GM21723 (cell line): Measurements from ENCODE around the gene MLLT3.
"Not testable (repeated sequence)": the region's sequence is repeated elsewhere in the genome, so short reads cannot be mapped to it uniquely, and the experiment has no call there.

Source experiments
- ATAC-seq: cut with Tn5 transposase; IDR thresholded peaks from one replicate; pipeline ENCODE4 v1.9.1; 2021; ENCODE audit warnings: mild to moderate bottlenecking, moderate library complexity; ENCODE audit not compliant: unreplicated experiment

MLLT3 gene

GRCh38 chr9:20599195-20599594 is 23.1 kb downstream of the MLLT3 start:
- no peak for ATAC-seq

DNA sequence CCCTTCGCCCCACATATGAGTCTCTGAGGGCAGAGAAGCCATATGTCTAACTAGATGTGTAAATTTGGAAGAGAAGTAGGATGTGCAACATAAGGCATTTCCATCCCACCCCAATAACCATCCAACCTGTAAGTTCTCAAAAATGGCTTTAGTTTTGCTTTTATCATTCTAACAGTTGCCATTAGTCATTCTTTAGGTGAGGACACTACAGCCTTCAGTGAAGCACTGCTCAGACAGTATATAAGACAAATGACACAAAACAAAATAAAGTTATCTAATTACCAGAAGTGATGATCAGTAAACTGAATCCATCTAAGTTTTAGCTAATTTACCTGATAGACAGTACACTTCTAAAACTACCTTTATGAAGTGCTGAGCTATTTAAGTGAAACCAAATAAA is 23.9 kb downstream of the MLLT3 start:
- ATAC-seq, result no peak

DNA sequence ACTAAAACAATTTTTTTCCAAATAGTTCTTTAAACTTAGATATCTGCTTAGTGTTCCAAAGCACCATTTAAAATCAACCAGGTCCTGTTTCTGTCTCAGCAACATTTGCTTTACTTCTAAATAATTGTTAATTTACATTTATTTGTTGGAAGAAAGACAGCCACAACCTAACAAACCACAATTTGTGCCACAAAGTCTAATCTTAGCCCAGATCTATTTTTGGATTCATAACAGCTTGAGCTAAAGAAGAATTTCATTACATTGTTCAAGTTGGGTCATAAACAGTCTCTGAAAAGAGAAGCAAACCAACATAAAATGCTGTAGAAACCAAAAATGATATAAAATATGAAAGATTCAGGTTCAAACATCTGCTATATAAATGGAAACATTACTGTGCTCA is 24.4 kb downstream of the MLLT3 start:
- no peak for ATAC-seq

GRCh38 chr9:20594608-20595007 is 27.7 kb downstream of the MLLT3 start:
- no peak for ATAC-seq

DNA sequence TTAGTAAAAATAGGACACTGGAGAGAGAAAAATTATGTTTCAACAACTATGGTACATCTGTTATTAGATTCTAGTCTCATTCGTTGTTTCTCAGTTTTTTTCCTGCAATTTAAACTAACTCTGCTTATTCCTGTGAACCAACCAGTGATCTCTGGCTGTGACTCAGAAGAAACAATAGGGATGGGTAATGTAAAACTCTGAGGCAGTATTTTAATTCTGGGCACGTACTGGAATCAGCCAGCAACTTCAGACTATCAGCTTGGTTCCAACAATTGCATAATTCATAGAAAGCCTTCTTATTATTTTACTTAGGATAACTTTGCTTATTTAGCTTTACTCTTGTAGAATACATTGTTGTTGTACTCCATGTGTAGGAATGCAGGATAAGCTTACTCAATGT is 28.8 kb downstream of the MLLT3 start:
- no peak for ATAC-seq

DNA sequence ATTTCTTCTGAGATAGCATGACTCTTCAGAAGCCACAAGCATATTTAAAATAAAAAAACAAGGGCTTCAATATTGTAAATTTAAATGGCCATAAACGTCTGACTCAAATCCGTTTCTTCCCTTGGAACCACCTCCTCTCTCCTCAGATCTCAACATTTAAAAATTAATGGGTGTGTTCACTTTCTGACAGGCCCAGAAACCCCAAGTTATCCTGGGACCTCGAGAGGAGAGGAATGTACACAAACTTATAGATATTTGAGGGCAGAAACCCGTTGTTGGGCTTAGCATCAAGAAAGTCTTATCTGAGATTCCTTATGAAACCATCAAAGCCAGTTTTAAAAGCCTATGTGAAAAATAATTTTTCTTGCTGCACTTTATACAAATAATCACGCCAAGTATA is 29.2 kb downstream of the MLLT3 start:
- ATAC-seq, result no peak

GRCh38 chr9:20592673-20593072 is 29.6 kb downstream of the MLLT3 start:
- no peak for ATAC-seq

DNA sequence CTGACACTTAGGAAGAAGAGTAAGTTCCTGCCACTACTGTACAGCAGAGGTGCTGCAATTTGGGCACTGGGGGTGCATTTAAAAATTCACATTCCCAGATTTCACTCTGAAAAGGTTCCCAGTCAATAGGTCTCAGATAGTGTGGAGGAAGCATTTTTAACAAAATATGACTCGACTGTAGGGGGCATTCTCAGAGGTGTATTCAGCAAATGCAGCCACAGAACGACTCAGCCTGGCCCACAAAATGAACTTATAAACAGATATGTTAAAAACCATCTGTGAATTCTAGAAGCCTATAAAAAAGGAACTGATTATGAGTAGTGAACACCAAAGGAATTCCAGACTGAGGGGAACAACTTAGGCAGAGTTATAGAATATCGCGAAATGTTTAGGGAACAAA is 31.1 kb downstream of the MLLT3 start:
- no peak for ATAC-seq

DNA sequence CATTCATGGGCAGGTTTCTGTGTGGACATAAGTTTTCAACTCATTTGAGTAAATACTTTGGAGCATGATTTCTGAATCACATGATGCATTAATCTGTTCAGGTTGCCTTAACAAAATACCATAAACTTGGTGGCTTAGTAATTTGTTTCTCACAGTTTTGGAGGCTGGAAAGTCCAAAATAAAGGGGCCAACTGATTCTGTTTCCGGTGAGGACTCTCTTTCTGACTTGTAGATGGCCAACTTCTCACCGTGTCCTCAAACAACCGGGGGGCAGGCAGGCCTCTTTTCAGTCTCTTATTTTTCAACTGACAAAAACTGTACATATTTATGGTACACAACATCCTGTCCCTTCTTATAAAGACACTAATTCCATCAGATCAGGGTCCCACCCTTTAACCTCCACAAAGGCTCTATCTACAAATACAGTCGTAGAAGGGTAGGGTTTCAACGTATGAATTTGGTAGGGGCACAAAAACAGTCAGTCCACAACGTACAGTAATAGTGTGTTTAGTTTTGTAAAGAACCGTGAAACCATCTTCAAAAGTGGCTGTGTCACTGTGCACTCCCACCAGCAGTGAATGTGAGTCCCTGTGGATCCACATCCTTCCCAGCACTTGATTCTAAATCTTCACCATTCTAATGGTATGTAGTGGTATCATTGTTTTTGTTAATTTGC is 37.2 kb downstream of the MLLT3 start:
- ATAC-seq, result no peak

DNA sequence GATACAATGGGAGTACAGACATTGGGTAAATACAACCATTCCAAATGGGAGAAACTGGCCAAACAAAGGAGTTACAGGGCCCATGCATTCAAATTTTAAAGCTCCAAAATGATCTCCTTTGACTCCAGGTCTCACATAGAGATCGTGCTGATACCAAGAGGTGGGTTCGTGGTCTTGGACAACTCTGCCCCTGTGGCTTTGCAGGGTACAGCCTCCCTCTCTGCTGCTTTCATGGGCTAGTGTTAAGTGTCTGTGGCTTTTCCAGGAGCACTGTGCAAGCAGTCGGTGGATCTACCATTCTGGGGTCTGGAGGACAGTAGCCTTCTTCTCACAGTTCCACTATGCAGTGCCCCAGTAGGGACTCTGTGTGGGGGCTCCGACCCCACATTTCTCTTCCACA is 39.2 kb downstream of the MLLT3 start:
- ATAC-seq, result not testable (repeated sequence)

DNA sequence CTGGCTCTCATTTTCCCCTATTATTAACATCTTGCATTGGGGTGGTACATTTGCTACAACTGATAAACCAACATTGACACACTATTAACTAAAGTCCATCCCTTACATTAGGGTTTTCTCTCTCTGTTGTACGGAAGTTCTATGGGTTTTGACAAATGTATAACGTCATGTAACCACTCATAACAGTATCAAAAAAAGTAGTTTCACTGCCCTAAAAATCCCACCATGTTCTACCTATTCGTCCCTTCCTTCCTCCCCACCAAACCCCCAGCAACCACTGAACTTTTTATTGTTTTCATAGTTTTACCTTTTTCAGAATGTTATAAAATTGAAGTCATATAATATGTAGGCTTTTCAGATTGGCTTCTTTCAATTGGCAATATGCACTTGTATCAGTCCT is 40.1 kb downstream of the MLLT3 start:
- no peak for ATAC-seq

- ATAC-seq, result no peak
Measured at GRCh38 chr9:20580673-20581072, 41.6 kb downstream of the MLLT3 start.

DNA sequence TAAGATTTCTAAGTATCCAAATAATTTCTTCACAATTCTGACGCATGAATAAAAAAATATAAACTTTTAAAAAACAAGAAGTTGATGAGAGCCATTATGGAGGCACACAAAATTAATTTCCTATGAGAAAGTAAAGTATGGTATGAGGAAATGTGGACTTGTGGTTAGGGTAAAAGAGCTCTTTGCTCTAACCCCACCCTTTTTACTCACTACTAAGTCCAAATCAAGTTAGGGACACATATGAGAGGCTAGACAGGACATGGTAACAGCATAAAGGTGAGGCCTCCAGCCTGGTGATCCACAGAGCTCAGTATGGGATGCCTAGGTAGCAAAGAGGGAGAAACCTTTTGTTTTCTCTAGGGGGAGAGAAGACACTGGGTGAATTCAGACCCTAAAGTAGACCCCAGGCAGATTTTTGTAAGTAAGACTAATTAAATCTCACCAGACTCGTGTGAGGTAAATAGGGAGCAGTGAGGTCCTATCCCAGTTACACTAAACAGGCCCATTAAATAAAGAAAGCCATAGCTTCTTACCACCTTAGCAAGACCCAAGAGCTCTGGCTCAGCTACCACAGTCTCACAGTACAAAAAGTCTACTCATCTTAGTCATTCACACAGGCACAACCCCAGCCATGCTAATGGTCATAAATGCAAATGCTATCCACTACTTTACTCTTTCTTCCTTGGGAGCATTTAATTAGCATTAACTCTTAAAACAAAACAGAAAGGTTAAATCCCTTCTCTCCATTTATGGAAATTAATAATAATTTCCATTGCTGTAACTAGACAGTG is 42.6 kb downstream of the MLLT3 start:
- no peak for ATAC-seq

- no peak for ATAC-seq
Measured at GRCh38 chr9:20573023-20573422, 49.3 kb downstream of the MLLT3 start.

DNA sequence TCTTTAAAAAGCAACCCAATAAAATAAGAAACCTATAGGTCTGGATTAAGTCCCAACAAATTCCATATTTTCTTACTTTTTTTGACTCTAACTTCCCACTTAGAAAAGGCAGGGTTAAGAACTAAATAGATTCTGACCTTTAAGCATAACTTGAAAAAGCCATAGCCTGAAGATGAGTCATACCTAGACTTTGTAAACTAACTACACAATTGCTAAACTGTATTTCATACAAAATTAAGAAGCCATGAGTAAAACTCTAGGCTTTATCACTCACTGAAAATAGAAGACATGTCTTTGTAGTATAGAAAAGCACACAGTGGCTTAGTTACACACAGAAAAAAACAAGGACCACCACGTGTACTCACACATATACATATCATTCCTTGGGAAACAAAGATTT is 51.5 kb downstream of the MLLT3 start:
- peak; percentile 76 for ATAC-seq

- no peak for ATAC-seq
Measured at GRCh38 chr9:20570087-20570486, 52.2 kb downstream of the MLLT3 start.

DNA sequence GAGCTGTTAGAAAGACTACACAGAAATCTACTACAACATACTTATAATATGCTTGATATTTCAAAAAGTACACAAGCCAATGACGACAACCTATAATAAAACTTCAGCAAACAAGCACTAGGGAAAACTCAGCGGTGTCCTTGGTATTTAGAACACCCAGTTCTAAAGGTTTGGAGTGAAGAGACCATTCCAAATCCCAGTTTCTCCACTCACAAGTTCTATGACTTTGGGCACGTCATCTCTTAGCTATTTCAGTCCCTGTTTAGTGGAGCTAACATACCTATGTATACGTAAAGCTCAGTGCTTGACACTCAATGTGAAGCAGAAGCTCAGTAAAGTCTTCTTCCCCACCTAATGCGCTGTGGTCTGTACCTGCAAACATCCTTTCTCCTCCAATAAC is 52.8 kb downstream of the MLLT3 start:
- ATAC-seq, result no peak

- ATAC-seq, result no peak
Measured at GRCh38 chr9:20568400-20568799, 53.9 kb downstream of the MLLT3 start.

DNA sequence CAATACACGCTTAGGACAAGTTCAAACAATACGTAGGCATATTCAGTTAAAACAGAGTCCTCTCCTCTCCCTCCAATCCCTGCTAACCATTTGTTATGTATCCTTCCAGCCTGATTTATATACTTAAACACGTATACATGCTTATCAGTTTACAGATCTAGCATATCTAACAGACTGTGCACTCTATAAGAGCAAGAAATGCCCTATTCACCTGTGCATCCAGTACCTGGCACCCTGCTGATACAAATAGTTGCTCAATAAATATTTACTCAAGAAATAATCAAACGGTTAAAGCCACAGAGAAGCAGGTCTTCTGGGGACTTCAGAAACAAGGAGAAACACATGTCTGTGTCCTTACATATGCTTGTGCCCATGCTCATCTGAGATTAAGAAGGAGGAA is 55.9 kb downstream of the MLLT3 start:
- no peak for ATAC-seq

DNA sequence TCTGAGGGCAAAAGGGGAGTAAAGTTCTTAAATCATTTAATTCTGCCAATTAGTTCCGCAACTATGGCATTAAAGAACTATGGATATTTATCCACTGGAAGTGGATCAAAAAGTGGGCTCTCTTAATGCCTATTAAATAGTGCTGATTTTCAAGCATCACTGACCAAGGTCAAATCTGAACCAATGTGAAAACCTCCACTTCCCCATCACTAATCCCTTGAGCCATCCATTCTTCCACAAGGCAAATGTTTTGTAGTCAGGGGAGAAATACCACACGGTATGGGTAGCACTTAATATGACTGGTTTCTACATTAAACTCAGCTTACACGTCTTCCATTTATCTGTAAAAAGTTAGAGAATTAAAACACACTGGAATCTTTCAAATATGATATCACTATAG is 57.6 kb downstream of the MLLT3 start:
- ATAC-seq, result no peak

DNA sequence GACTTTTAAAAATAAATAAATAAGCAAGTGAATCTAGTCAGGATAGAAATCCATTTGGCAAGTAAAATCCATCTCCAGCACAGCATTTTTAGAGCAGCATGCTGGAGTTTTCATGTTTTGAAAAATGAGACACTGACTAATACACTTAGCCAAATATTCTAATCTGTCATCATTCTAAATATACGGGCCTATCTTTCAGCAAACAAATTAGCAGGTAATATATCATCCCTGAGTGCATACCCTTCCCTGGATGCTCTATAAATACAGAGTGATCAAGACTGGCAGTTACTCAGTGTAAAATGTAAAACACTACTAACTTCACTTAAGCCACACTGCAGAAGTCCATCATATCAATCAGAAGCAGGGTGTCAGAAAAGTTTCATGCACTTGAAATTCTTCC is 58.4 kb downstream of the MLLT3 start:
- no peak for ATAC-seq

- no peak for ATAC-seq
Measured at GRCh38 chr9:20562051-20562450, 60.2 kb downstream of the MLLT3 start.

- ATAC-seq, result no peak
Measured at GRCh38 chr9:20561531-20561930, 60.8 kb downstream of the MLLT3 start.
